Osteoblast (primary cell): ENCODE data around the gene GPR107. TPM values are rescaled to one million over a fixed set of nuclear protein-coding genes. Genes with fewer than 3 reads are reported as not detected.

Source experiments
- DNase-seq: peaks from one replicate; pipeline ENCODE4 v3.0.0; 2011; ENCODE audit warnings: low spot score, mixed read lengths; ENCODE audit not compliant: insufficient read length; ENCODE audit errors: missing footprints
- H2AFZ ChIP-seq: 2 replicates; pipeline ENCODE4 v1.6.0; 2011; ENCODE audit warnings: mild to moderate bottlenecking, low read length
- H3K27ac ChIP-seq: 2 replicates; pipeline ENCODE4 v1.5.1; 2011; ENCODE audit warnings: mild to moderate bottlenecking, low read depth, low read length, moderate library complexity
- H3K27me3 ChIP-seq: 2 replicates; pipeline ENCODE4 v1.6.0; 2012; ENCODE audit warnings: mild to moderate bottlenecking, control low read depth, inconsistent platforms, low read length, moderate library complexity; ENCODE audit not compliant: insufficient read depth
- H3K36me3 ChIP-seq: 2 replicates; pipeline ENCODE4 v1.5.1; 2011; ENCODE audit warnings: mild to moderate bottlenecking, low read length, control low read depth, moderate library complexity; ENCODE audit not compliant: insufficient read depth
- H3K4me1 ChIP-seq: 2 replicates; pipeline ENCODE4 v1.5.1; 2011; ENCODE audit warnings: mild to moderate bottlenecking, low read length, control low read depth, moderate library complexity; ENCODE audit not compliant: insufficient read depth
- H3K4me2 ChIP-seq: 2 replicates; pipeline ENCODE4 v1.6.0; 2011; ENCODE audit warnings: mild to moderate bottlenecking, low read length; ENCODE audit not compliant: insufficient read depth
- H3K4me3 ChIP-seq: fragments of 200-600 bp; sonication (generic); 3 replicates; pipeline ENCODE4 v1.5.1; 2012; ENCODE audit warnings: mild to moderate bottlenecking, low read length, inconsistent platforms; ENCODE audit not compliant: insufficient read depth
- H3K79me2 ChIP-seq: 2 replicates; pipeline ENCODE4 v1.6.0; 2012; ENCODE audit warnings: mild to moderate bottlenecking, low read length, control low read depth, inconsistent platforms; ENCODE audit not compliant: insufficient read depth
- H3K9me3 ChIP-seq: 2 replicates; pipeline ENCODE4 v1.5.1; 2011; ENCODE audit warnings: low read depth, low read length, control low read depth
- H4K20me1 ChIP-seq: 2 replicates; pipeline ENCODE4 v1.6.0; 2012; ENCODE audit warnings: mild to moderate bottlenecking, low read length, control low read depth; ENCODE audit not compliant: insufficient read depth
- total RNA-seq: library from RNA; depleted of rRNA; stranded (reverse); fragments of >200 nt; gene quantifications from 2 replicates; pipeline ENCODE4 v1.2.3, GENCODE V29; 2012
- TF ChIP-seq, protein P1 (sequence below): IDR thresholded peaks from 2 replicates; pipeline ENCODE4 v1.5.1; 2011; ENCODE audit warnings: mild to moderate bottlenecking, low read depth, low read length, moderate library complexity; ENCODE audit errors: extremely low read depth

GPR107 gene
- total RNA-seq, 1 donor = 25.3 TPM

DNA sequence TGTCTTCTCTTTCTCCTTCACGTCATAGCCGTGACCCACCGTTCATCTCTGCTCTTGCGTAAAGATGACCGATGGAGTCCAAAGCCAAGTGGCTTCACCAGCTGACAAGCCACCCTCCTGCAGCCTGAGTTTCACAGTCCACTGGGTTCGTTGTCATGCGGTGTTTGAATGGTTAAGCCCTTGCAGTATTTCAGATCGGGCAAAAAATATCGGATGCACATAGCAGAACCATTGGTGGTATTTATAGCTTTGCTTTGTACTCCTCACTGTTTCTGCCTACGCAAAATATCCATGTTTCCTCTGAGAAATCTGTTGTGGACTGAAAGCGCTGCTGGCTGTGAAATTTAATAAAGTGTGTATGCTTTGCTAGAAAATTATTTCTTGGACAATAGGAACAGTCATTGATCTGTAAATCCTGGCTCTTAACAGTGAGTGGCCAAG is 84.0 kb downstream of the GPR107 start:
- TF ChIP-seq, protein P1, sequence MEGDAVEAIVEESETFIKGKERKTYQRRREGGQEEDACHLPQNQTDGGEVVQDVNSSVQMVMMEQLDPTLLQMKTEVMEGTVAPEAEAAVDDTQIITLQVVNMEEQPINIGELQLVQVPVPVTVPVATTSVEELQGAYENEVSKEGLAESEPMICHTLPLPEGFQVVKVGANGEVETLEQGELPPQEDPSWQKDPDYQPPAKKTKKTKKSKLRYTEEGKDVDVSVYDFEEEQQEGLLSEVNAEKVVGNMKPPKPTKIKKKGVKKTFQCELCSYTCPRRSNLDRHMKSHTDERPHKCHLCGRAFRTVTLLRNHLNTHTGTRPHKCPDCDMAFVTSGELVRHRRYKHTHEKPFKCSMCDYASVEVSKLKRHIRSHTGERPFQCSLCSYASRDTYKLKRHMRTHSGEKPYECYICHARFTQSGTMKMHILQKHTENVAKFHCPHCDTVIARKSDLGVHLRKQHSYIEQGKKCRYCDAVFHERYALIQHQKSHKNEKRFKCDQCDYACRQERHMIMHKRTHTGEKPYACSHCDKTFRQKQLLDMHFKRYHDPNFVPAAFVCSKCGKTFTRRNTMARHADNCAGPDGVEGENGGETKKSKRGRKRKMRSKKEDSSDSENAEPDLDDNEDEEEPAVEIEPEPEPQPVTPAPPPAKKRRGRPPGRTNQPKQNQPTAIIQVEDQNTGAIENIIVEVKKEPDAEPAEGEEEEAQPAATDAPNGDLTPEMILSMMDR = no peak
- H3K4me1 ChIP-seq = peaks cover 27% of the 10 kb centered on the region
- H4K20me1 ChIP-seq = peaks cover 4% of the 10 kb centered on the region
- H3K27me3 ChIP-seq = no peaks in the 10 kb centered on the region
- H2AFZ ChIP-seq = no peak overlapping the region
- no peaks in the 10 kb centered on the region for H3K9me3 ChIP-seq
- no peak overlapping the region for H3K4me3 ChIP-seq
- peaks cover 10% of the 10 kb centered on the region for H3K36me3 ChIP-seq
- no peak for DNase-seq
- peak overlapping the region; percentile 33 for H3K4me2 ChIP-seq
- H3K27ac ChIP-seq = peak overlapping the region; percentile 79
- no peaks in the 10 kb centered on the region for H3K79me2 ChIP-seq

DNA sequence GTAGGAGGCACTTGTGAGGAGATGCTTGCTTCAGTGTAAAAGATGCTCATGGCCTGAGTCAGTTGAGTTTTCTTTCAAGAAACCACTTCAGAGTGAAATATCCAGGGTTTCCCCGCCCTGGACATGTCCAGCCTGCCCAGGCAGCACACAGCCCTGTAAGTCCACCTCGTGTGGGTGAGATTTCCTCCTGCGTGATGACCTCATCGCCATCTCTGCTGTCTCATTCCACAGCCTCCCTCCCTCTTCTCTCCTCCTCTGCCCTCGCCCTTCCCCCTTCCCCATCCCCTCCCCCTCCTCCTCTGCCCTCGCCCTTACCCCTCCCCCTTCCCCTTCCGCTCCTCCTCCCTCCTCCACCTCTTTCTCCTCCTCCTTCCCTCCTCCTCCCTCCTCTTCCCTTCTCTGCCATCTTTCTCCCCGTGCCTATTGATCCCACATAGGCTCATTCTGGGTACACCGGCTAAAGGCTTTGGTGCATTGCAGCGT is 84.5 kb downstream of the GPR107 start:
- Histone ChIP-seq H4K20me1 (peaks cover 4% of the 10 kb centered on the region), H3K27ac (peak overlapping the region; percentile 79), H2AFZ (no peak overlapping the region), H3K27me3 (no peaks in the 10 kb centered on the region), H3K36me3 (peaks cover 10% of the 10 kb centered on the region), H3K4me2 (peak overlapping the region; percentile 46), H3K9me3 (no peaks in the 10 kb centered on the region), H3K4me1 (peaks cover 27% of the 10 kb centered on the region), H3K79me2 (no peaks in the 10 kb centered on the region), H3K4me3 (peak overlapping the region; percentile 27)
- TF ChIP-seq, protein P1 = no peak
- DNase-seq = peak; percentile 97

DNA sequence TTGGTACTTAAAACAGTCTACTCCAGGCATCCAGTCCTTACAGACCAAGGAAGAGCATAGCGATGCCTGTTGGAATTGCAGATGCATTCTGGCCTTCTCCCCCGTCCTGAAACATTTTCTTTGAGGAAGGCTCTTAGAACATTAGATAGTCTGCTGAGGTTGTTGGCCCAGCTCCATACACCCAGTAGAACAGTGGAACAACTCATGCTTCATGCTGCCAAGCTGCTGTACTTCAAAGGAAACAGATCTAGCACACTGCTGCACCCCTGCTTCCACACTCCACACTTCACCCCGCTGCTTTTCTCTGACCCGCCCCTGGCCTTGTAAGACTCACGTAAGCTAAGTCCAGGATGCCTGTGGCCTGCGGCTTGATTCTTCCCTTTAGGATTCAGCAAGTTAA is 85.1 kb downstream of the GPR107 start:
- peak; percentile 92 for DNase-seq
- TF ChIP-seq, protein P1 = no peak

DNA sequence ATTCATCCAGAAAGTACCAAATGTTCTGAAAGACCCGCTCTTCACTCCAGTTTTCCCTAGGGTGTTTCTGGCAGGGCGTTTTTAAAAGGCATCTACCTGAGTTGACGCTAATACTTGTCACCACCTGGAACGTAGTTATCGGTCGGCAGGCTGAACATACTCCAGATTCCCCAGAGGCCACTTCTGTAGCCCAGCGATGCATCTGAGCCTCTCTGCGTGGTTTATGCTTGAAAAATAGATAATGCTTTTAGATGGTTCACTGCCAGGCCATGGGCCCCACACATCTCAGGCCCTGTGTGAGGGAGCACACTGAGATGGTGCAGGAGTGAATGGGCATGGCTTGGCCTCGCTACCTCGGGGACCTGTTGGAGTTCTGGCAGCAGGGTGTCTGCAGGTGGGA is 85.5 kb downstream of the GPR107 start:
- Histone ChIP-seq H3K79me2 (no peaks in the 10 kb centered on the region), H3K9me3 (no peaks in the 10 kb centered on the region), H3K36me3 (peaks cover 10% of the 10 kb centered on the region), H3K4me3 (no peak overlapping the region), H2AFZ (no peak overlapping the region), H3K27me3 (no peaks in the 10 kb centered on the region), H3K27ac (peak overlapping the region; percentile 79), H4K20me1 (peaks cover 4% of the 10 kb centered on the region), H3K4me2 (peak overlapping the region; percentile 46), H3K4me1 (peaks cover 35% of the 10 kb centered on the region)
- DNase-seq = no peak
- TF ChIP-seq, protein P1 = no peak

More for the DNA sequence above, 85.1 kb downstream of the GPR107 start:
- peaks cover 10% of the 10 kb centered on the region for H3K36me3 ChIP-seq
- H3K4me1 ChIP-seq = peaks cover 31% of the 10 kb centered on the region
- H3K27me3 ChIP-seq = no peaks in the 10 kb centered on the region
- peak overlapping the region; percentile 27 for H3K4me3 ChIP-seq
- no peak overlapping the region for H2AFZ ChIP-seq
- no peaks in the 10 kb centered on the region for H3K9me3 ChIP-seq
- peaks cover 4% of the 10 kb centered on the region for H4K20me1 ChIP-seq
- H3K79me2 ChIP-seq = no peaks in the 10 kb centered on the region
- peak overlapping the region; percentile 79 for H3K27ac ChIP-seq
- H3K4me2 ChIP-seq = peak overlapping the region; percentile 46
